ENCODE measurements around the gene CDK2AP2.
"Not testable (repeated sequence)": the region's sequence is repeated elsewhere in the genome, so short reads cannot be mapped to it uniquely, and the experiment has no call there.

CDK2AP2 gene

GRCh38 chr11:67489885-67490726 is 17.9 kb downstream of the CDK2AP2 start:
- DNase-seq (ENCODE audit: low spot score): no peak

GRCh38 chr11:67489203-67489884 is 18.6 kb downstream of the CDK2AP2 start:
- no peak for DNase-seq (ENCODE audit: low spot score)

GRCh38 chr11:67486481-67487195 is 21.3 kb downstream of the CDK2AP2 start:
- DNase-seq (ENCODE audit: low spot score): no peak

- DNase-seq (ENCODE audit: low spot score): not testable (repeated sequence)
These were observed 22.0 kb downstream of the CDK2AP2 start for GRCh38 chr11:67485873-67486361.

GRCh38 chr11:67484847-67485311 is 23.1 kb downstream of the CDK2AP2 start:
- no peak for DNase-seq (ENCODE audit: low spot score)

GRCh38 chr11:67483831-67484665 is 23.9 kb downstream of the CDK2AP2 start:
- no peak for DNase-seq (ENCODE audit: low spot score)

- DNase-seq (ENCODE audit: low spot score): peak; percentile 100
These were observed 24.8 kb downstream of the CDK2AP2 start, which contains the start of gene AIP for GRCh38 chr11:67482827-67483798. TSS of gene AIP (plus strand) at chr11:67483026. CDS start at chr11:67483159, 133 bp downstream.

GRCh38 chr11:67482275-67482826 is 25.6 kb downstream of the CDK2AP2 start:
- no peak for DNase-seq (ENCODE audit: low spot score)

GRCh38 chr11:67477344-67478050 is 30.5 kb downstream of the CDK2AP2 start:
- DNase-seq (ENCODE audit: low spot score): not testable (repeated sequence)

GRCh38 chr11:67476692-67477091 is 31.3 kb downstream of the CDK2AP2 start:
- DNase-seq (ENCODE audit: low spot score): not testable (repeated sequence)

GRCh38 chr11:67472882-67473281 is 35.1 kb downstream of the CDK2AP2 start:
- DNase-seq (ENCODE audit: low spot score): no peak

- no peak for DNase-seq (ENCODE audit: low spot score)
These were observed 37.5 kb downstream of the CDK2AP2 start for GRCh38 chr11:67470337-67471002.

- no peak for DNase-seq (ENCODE audit: low spot score)
These were observed 38.5 kb downstream of the CDK2AP2 start for GRCh38 chr11:67469508-67469811.

- DNase-seq (ENCODE audit: low spot score): peak; percentile 94
These were observed 39.0 kb downstream of the CDK2AP2 start, which contains the start of gene TMEM134 for GRCh38 chr11:67468759-67469507. TSS of gene TMEM134 (minus strand) at chr11:67469251. CDS start at chr11:67469192, 59 bp downstream.

GRCh38 chr11:67468456-67468758 is 39.6 kb downstream of the CDK2AP2 start:
- DNase-seq (ENCODE audit: low spot score): no peak

GRCh38 chr11:67468056-67468455 is 39.9 kb downstream of the CDK2AP2 start:
- DNase-seq (ENCODE audit: low spot score): no peak

- no peak for DNase-seq (ENCODE audit: low spot score)
These were observed 40.8 kb downstream of the CDK2AP2 start for GRCh38 chr11:67466962-67467771.
